NCI-H146 treated with DMSO at 0.1 percent for 48 hours (cell line): ENCODE data around the gene SEMA4D.
A peak's percentile ranks its signal among the peaks of the same experiment; 100 is the strongest.
"Not testable (repeated sequence)": the region's sequence is repeated elsewhere in the genome, so short reads cannot be mapped to it uniquely, and the experiment has no call there.

Experiments used
- DNase-seq: peaks from one replicate; lab custom pipeline; 2025; ENCODE audit not compliant: unreplicated experiment; lab: John Stamatoyannopoulos, UW

The SEMA4D gene

GRCh38 chr9:89375191-89375760 lies 122.6 kb downstream of the SEMA4D start:
- peak; percentile 51 for DNase-seq

GRCh38 chr9:89374176-89374575 lies 123.7 kb downstream of the SEMA4D start:
- no peak for DNase-seq

- no peak for DNase-seq
Observed at GRCh38 chr9:89372979-89373378, 124.9 kb downstream of the SEMA4D start.

GRCh38 chr9:89372230-89372816 lies 125.6 kb downstream of the SEMA4D start:
- no peak for DNase-seq

GRCh38 chr9:89371791-89372190 lies 126.1 kb downstream of the SEMA4D start:
- DNase-seq = not testable (repeated sequence)

GRCh38 chr9:89370593-89370992 lies 127.3 kb downstream of the SEMA4D start:
- no peak for DNase-seq

- no peak for DNase-seq
Observed at GRCh38 chr9:89368978-89369377, 128.9 kb downstream of the SEMA4D start.

- DNase-seq = no peak
Observed at GRCh38 chr9:89368550-89368949, 129.4 kb downstream of the SEMA4D start.

- no peak for DNase-seq
Observed at GRCh38 chr9:89367726-89368437, 130.0 kb downstream of the SEMA4D start.

GRCh38 chr9:89367281-89367680 lies 130.6 kb downstream of the SEMA4D start:
- no peak for DNase-seq

GRCh38 chr9:89366711-89367110 lies 131.2 kb downstream of the SEMA4D start:
- DNase-seq = no peak

- no peak for DNase-seq
Observed at GRCh38 chr9:89365532-89365912, 132.4 kb downstream of the SEMA4D start.

GRCh38 chr9:89364666-89365531 lies 133.0 kb downstream of the SEMA4D start:
- DNase-seq = no peak

- no peak for DNase-seq
Observed at GRCh38 chr9:89363921-89364665, 133.8 kb downstream of the SEMA4D start.

GRCh38 chr9:89363311-89363670 lies 134.6 kb downstream of the SEMA4D start:
- DNase-seq = no peak

- no peak for DNase-seq
Observed at GRCh38 chr9:89362647-89363310, 135.1 kb downstream of the SEMA4D start.

- no peak for DNase-seq
Observed at GRCh38 chr9:89361816-89362646, 135.9 kb downstream of the SEMA4D start.

GRCh38 chr9:89361031-89361430 lies 136.9 kb downstream of the SEMA4D start:
- no peak for DNase-seq

- peak; percentile 54 for DNase-seq
Observed at GRCh38 chr9:89360465-89360864, 137.4 kb downstream of the SEMA4D start.
